ENCODE measurements around the gene MAGEA12. TPM values are rescaled to one million over a fixed set of nuclear protein-coding genes. Genes with fewer than 3 reads are reported as not detected.
"Not testable (repeated sequence)": the region's sequence is repeated elsewhere in the genome, so short reads cannot be mapped to it uniquely, and the experiment has no call there.

MAGEA12 gene
- 1.00 TPM for polyA plus RNA-seq (2012; ENCODE audit: insufficient read depth, insufficient read length)

DNA sequence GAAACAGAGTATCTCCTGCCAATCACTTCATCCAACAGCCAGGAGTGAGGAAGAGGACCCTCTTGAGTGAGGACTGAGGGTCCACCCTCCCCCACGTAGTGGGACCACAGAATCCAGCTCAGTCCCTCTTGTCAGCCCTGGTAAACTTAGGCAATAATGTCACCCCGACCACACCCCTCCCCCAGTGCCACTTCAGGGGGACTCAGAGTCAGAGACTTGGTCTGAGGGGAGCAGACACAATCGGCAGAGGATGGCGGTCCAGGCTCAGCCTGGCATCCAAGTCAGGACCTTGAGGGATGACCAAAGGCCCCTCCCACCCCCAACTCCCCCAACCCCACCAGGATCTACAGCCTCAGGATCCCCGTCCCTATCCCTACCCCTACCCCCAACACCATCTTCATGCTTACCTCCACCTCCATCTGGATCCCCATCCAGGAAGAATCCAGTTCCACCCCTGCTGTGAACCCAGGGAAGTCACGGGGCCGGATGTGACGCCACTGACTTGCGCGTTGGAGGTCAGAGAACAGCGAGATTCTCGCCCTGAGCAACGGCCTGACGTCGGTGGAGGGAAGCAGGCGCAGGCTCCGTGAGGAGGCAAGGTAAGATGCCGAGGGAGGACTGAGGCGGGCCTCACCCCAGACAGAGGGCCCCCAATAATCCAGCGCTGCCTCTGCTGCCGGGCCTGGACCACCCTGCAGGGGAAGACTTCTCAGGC, at the start of gene MAGEA12, which contains the start of gene CSAG1:
MAGEA12 (plus strand) TSS at position 497 of the 715 bp plus-strand sequence. CDS start 2,405 bp downstream, outside the sequence.
CSAG1 (minus strand) TSS at position 461 of the 715 bp plus-strand sequence. CDS start 1,261 bp downstream, outside the sequence.
- H3K4me3 ChIP-seq (ENCODE audit: low read length), result no peak within 1 kb of the TSS
- no peak for DNase-seq (ENCODE audit: low read depth, low spot score)

GRCh38 chrX:152697952-152698931, 35.3 kb upstream of the MAGEA12 start, which contains the start of gene MAGEA3:
MAGEA3 (plus strand) TSS chrX:152698794; CDS start chrX:152700833, 2,039 bp downstream.
- not testable (repeated sequence) for DNase-seq (ENCODE audit: low read depth, low spot score); H3K4me3 ChIP-seq (ENCODE audit: low read length)

DNA sequence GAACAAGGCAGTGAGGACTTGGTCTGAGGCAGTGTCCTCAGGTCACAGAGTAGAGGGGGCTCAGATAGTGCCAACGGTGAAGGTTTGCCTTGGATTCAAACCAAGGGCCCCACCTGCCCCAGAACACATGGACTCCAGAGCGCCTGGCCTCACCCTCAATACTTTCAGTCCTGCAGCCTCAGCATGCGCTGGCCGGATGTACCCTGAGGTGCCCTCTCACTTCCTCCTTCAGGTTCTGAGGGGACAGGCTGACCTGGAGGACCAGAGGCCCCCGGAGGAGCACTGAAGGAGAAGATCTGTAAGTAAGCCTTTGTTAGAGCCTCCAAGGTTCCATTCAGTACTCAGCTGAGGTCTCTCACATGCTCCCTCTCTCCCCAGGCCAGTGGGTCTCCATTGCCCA, 33.2 kb upstream of the MAGEA12 start:
- H3K4me3 ChIP-seq (ENCODE audit: low read length); DNase-seq (ENCODE audit: low read depth, low spot score): not testable (repeated sequence)

- DNase-seq (ENCODE audit: low read depth, low spot score); H3K4me3 ChIP-seq (ENCODE audit: low read length): not testable (repeated sequence)
These were observed 27.1 kb upstream of the MAGEA12 start for GRCh38 chrX:152706500-152706899.

- not testable (repeated sequence) for DNase-seq (ENCODE audit: low read depth, low spot score); H3K4me3 ChIP-seq (ENCODE audit: low read length)
These were observed 24.4 kb upstream of the MAGEA12 start, which contains the start of gene CSAG2 for GRCh38 chrX:152709173-152709572. CSAG2 (minus strand) TSS chrX:152709273; CDS start chrX:152709112, 161 bp downstream.

GRCh38 chrX:152713195-152713594, 20.4 kb upstream of the MAGEA12 start:
- not testable (repeated sequence) for DNase-seq (ENCODE audit: low read depth, low spot score)

DNA sequence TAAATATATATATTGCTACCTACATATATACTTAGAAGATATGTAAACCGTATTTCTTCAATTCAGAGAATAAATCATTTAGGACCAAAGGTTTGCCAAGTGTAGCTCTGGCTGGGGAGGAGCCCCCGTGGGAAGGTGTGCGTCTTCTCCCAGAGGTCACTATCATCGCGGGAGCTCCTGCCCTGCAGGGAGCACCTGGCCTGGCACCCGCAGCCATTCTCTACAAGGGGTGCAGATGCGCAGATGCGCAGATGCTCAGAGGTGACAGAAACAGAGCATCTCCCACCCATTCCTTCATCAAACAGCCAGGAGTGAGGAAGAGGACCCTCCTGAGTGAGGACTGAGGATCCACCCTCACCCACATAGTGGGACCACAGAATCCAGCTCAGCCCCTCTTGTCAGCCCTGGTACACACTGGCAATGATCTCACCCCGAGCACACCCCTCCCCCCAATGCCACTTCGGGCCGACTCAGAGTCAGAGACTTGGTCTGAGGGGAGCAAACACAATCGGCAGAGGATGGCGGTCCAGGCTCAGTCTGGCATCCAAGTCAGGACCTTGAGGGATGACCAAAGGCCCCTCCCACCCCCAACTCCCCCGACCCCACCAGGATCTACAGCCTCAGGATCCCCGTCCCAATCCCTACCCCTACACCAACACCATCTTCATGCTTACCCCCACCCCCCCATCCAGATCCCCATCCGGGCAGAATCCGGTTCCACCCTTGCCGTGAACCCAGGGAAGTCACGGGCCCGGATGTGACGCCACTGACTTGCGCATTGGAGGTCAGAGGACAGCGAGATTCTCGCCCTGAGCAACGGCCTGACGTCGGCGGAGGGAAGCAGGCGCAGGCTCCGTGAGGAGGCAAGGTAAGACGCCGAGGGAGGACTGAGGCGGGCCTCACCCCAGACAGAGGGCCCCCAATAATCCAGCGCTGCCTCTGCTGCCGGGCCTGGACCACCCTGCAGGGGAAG, 19.5 kb upstream of the MAGEA12 start, which contains the start of gene MAGEA2B:
MAGEA2B (plus strand) TSS at position 814 of the 973 bp plus-strand sequence. CDS start 2,479 bp downstream, outside the sequence.
- H3K4me3 ChIP-seq (ENCODE audit: low read length); DNase-seq (ENCODE audit: low read depth, low spot score): not testable (repeated sequence)

More at GRCh38 chrX:152713195-152713594, 20.4 kb upstream of the MAGEA12 start:
- H3K4me3 ChIP-seq (ENCODE audit: low read length), result not testable (repeated sequence)

- no peak for DNase-seq (ENCODE audit: low read depth, low spot score)
- H3K4me3 ChIP-seq (ENCODE audit: low read length), result no peak overlapping the region
These were observed 8.1 kb upstream of the MAGEA12 start for GRCh38 chrX:152725409-152725808.

DNA sequence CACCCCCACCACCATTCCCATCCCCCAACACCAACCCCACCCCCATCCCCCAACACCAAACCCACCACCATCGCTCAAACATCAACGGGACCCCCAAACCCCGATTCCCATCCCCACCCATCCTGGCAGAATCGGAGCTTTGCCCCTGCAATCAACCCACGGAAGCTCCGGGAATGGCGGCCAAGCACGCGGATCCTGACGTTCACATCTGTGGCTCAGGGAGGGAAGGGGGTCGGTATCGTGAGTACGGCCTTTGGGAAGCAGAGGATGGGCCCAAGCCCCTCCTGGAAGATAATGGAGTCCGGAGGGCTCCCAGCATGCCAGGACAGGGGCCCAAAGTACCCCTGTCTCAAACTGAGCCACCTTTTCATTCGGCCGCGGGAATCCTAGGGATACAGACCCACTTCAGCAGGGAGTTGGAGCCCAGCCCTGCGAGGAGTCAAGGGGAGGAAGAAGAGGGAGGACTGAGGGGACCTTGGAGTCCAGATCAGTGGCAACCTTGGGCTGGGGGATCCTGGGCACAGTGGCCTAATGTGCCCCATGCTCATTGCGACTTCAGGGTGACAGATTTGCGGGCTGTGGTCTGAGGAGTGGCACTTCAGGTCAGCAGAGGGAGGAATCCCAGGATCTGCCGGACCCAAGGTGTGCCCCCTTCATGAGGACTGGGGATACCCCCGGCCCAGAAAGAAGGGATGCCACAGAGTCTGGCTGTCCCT, 744 bp downstream of the MAGEA12 start:
- H3K4me3 ChIP-seq (ENCODE audit: low read length); DNase-seq (ENCODE audit: low read depth, low spot score): not testable (repeated sequence)

DNA sequence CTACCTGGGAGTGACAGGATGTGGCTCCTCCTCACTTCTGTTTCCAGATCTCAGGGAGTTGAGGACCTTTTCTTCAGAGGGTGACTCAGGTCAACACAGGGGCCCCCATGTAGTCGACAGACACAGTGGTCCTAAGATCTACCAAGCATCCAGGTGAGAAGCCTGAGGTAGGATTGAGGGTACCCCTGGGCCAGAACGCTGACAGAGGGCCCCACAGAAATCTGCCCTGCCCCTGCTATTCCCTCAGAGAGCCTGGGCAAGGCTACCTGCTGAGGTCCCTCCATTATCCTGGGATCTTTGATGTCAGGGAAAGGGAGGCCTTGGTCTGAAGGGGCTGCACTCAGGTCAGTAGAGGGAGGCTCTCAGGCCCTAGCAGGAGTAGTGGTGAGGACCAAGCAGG, 1.5 kb downstream of the MAGEA12 start:
- no peak overlapping the region for H3K4me3 ChIP-seq (ENCODE audit: low read length)
- no peak for DNase-seq (ENCODE audit: low read depth, low spot score)

DNA sequence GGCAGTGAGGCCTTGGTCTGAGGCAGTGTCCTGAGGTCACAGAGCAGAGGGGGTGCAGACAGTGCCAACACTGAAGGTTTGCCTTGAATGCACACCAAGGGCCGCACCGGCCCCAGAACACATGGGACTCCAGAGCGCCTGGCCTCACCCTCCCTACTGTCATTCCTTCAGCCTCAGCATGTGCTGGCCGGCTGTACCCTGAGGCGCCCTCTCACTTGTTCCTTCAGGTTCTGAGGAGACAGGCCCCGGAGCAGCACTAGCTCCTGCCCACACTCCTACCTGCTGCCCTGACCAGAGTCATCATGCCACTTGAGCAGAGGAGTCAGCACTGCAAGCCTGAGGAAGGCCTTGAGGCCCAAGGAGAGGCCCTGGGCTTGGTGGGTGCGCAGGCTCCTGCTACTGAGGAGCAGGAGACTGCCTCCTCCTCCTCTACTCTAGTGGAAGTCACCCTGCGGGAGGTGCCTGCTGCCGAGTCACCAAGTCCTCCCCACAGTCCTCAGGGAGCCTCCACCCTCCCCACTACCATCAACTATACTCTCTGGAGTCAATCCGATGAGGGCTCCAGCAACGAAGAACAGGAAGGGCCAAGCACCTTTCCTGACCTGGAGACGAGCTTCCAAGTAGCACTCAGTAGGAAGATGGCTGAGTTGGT, 2.4 kb downstream of the MAGEA12 start:
- H3K4me3 ChIP-seq (ENCODE audit: low read length), result no peak overlapping the region
- no peak for DNase-seq (ENCODE audit: low read depth, low spot score)

GRCh38 chrX:152736528-152736927, 3.0 kb downstream of the MAGEA12 start:
- DNase-seq (ENCODE audit: low read depth, low spot score); H3K4me3 ChIP-seq (ENCODE audit: low read length): not testable (repeated sequence)

DNA sequence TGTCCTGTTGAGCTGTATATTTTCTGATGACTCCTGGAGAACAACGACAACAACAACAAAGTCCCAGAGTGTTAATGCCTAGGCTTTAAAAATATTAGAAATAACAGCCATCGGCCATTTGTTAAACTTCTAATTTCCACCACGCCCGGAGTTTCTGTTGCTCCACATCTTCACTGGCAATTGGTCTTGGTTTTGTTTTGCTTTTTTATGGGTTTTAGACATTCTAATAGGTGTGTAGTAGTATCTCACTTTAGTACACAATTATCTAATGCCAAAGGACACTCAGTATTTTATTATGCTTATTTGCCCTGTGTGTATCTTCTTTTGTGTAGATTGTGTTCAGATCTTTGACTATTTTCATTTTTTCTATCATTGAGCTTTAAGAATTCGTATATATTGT, 5.0 kb downstream of the MAGEA12 start:
- no peak for DNase-seq (ENCODE audit: low read depth, low spot score)

DNA sequence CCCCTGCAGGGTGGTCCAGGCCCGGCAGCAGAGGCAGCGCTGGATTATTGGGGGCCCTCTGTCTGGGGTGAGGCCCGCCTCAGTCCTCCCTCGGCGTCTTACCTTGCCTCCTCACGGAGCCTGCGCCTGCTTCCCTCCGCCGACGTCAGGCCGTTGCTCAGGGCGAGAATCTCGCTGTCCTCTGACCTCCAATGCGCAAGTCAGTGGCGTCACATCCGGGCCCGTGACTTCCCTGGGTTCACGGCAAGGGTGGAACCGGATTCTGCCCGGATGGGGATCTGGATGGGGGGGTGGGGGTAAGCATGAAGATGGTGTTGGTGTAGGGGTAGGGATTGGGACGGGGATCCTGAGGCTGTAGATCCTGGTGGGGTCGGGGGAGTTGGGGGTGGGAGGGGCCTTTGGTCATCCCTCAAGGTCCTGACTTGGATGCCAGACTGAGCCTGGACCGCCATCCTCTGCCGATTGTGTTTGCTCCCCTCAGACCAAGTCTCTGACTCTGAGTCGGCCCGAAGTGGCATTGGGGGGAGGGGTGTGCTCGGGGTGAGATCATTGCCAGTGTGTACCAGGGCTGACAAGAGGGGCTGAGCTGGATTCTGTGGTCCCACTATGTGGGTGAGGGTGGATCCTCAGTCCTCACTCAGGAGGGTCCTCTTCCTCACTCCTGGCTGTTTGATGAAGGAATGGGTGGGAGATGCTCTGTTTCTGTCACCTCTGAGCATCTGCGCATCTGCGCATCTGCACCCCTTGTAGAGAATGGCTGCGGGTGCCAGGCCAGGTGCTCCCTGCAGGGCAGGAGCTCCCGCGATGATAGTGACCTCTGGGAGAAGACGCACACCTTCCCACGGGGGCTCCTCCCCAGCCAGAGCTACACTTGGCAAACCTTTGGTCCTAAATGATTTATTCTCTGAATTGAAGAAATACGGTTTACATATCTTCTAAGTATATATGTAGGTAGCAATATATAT, 20.4 kb downstream of the MAGEA12 start, which contains the start of gene MAGEA2:
MAGEA2 (minus strand) TSS at position 157 of the 965 bp plus-strand sequence. CDS start 2,479 bp downstream, outside the sequence.
- not testable (repeated sequence) for DNase-seq (ENCODE audit: low read depth, low spot score); H3K4me3 ChIP-seq (ENCODE audit: low read length)

More for the DNA sequence above, 5.0 kb downstream of the MAGEA12 start:
- H3K4me3 ChIP-seq (ENCODE audit: low read length), result no peak overlapping the region

DNA sequence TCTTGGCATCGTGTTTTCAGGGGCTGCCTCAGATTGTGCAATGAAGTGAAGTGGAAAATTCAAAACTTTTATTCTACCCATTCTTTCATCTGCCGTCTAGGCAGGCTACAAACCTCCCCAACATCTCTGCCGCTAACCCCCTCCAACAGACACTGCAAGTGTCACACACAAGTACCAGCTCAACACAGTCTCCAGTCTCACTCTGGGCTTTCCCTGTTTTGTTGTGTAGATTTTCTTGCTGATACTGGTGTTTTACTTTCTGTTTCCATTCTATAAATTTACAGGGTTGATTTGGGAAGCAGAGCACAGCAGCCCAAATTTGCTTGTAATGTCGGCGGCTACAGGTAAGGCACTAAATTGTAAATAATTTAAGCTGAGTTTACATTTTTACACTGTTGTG, 21.3 kb downstream of the MAGEA12 start:
- DNase-seq (ENCODE audit: low read depth, low spot score); H3K4me3 ChIP-seq (ENCODE audit: low read length): not testable (repeated sequence)

GRCh38 chrX:152758918-152759317, 25.4 kb downstream of the MAGEA12 start, which contains the start of gene CSAG3:
CSAG3 (plus strand) TSS chrX:152759218.
- not testable (repeated sequence) for DNase-seq (ENCODE audit: low read depth, low spot score); H3K4me3 ChIP-seq (ENCODE audit: low read length)

All from Jurkat, Clone E6-1 (cell line).